GM21381 (cell line): ENCODE results near the gene ZNF335.
"Not testable (repeated sequence)": the region's sequence is repeated elsewhere in the genome, so short reads cannot be mapped to it uniquely, and the experiment has no call there.

ENCODE experiments used
- ATAC-seq: cut with Tn5 transposase; IDR thresholded peaks from one replicate; pipeline ENCODE4 v1.9.1; 2021; ENCODE audit warnings: mild to moderate bottlenecking, moderate library complexity; ENCODE audit not compliant: unreplicated experiment

The ZNF335 gene

DNA sequence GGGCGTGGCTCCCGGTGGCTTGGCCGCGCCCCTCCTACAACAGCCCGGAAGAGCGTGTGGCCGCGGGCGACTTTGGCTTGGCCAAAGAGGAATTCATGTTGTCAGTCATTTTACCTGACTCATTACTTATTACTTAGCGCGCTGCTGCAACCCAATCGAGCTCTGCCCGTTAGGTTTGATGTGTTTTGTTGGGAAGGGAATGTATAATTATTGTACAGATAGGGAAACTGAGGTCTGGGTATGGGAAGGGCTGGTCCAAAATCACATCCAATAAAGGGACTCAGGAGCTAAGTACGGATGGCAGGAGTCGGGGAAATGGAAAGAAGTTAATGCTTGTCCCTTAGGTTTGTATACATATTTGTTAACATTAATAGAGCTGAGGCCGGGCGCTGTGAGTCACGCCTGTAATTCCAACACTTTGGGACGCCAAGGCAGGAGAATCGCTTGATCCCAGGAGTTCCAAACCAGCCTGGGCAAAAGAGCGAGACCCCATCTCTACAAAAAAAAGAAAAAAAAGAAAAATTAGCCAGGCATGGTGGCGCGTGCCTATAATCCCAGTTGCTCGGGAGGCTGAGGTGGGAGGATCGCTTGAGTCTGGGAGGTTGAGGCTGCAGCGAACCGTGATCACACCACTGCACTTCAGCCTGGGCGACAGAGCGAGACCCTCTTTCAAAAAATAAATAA is 639 bp upstream of the ZNF335 start:
- ATAC-seq = no peak

DNA sequence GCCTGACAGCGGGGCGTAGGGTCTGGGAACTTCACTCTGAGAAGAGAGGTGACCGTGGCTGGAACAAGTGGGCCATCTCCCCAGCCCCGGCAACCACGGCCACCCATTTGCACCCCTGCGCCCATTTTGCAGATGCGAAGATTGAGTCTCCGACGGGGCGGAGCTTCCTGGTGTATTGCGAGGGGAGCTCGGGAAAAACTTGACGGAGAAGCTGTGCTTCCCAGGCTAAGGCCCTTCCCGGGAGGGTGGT is 653 bp downstream of the ZNF335 start:
- peak; percentile 22 for ATAC-seq

DNA sequence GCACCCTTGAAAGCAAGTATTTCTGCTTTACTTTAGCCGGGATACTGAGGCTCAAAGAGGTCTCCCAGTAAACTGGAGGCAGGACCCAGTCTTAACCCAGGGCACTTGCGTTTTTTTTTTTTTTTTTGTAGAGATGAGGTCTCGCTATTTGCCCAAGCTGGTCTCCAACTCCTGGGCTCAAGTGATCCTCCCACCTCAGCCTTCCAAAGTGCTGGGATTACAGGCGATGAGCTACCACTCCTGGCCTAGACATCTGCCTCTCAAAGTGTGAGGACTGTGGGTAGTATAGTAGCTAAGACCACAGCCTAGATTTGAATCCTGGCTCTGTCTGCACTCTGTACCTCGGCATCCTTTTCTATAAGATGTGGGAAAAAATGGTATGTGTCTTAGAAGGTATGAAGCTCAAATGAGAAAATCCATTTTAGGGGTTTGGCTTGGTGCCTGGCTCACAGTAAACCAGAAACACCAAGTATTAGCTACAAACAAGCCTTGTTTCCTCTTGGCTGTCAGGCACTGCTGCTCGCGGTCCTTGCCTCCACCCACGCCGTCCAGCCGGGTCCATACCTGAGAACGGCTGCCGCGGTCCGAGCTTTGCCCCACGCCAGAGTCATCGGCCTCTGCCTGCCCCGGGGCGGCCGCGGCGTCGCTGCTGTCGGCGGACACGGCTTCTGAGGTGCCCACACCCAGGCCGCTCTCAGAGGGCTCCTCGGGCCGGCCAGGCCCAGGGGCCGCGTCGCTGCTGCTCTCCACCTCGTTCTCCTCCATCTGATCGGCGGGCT is 1.2 kb downstream of the ZNF335 start:
- peak; percentile 9 for ATAC-seq

DNA sequence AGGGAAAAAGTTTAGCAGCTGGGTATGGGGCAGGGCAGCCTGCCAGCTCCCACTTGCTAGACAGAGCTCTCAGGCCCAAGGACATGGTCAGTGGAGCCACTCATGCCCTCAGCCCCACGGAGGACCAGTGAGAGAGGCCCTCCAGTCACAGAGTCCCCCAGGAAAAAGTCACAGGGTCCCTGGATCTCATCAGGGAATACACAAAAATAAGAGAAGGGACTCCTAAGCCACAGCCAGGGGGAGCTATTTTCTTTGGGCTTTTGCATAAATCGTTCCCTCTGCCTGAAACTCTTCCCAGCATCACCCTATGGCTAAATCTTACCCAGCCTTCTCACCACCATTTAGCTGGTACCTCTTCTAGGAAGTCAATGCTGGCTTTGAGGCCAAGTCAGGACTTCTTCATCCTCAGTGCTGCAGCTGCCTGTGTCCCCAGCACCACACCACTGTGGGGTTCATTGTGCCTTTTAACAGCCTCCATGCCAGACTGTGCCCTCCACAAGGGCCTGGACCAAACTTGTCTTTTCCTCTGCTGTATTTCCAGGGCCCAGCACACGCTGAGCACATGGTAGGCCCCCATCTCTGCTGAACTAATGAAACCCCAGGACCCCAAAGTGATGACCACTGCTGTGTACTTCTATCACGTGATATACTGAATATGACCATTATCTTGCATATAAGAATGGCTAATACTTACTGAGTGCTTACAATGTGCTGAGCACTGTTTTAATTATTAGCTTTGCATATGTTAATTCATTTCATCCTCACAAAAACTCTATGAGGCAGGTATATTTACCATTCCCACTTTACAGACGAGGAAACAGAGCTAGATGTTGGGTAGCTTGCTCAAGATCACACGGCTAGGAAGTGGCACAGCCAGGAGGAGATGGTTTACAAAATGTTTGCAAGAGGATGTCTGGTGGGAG is 2.0 kb downstream of the ZNF335 start:
- no peak for ATAC-seq

DNA sequence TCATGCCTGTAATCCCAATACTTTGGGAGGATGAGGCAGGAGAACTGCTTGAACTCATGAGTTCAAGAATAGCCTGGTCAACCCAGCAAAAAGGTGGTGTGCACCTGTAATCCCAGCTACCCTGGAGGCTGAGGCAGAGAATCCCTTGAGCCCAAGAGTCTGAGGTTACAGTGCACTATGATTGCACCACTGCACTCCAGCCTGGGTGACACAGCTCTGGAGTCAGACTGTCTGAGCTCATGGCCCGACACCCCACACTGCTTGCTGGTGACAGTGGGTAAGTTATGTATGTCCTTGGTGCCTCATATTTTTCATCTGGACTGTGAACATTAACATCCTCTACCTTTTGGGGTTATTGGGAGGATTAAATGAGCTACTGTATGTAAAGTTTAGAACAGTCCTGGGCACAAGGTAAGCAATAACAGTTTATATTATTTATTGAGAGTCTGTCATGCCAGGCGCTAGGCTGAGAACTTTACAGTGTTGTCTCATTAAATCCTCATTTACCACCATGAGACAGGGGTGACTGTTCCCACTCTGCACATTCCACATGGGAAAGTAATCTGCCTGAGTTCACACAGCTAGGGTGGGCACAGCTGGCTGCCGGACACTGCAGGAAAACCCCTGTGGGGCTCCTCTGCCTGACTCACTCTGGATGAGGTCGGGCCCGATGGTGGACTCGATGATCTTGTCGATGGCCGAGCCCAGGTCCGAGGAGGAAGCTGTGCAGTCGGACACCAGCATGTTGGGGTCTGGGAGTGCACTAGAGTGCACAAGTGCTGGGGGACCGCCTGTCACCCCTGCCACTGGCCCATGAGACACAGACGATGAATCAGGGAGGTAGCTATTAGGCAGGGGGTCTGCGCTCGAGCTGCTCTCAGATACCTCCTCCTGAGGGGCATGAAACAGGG is 2.9 kb downstream of the ZNF335 start:
- ATAC-seq = no peak

DNA sequence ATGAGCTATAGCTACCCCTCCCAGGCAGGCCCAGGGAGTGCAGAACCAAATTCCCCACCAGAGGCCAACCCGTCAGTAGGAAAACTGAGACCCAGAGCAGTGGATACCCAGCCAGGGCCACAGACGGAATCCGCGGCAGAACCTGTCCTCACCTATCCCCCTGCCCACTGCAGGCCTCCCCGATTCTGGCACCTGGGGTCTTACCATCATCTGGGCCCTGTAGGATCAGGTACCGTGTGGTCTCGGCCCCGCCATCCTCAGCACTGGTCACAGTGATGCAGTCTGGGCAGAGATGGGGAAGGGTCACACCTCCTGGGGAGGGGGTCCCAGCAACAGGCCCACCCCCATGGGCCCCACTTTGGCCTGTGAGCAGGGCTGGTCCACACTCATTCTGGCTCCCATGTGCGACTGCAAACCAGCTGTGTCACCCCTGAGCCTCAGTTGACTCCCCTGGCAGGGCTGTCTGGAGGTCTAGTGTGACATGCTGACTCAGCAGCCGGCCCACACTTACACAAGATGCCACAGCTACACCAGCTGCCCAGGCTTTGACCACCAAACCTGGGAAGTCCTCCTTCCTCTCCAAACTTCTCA is 3.8 kb downstream of the ZNF335 start:
- ATAC-seq = no peak

DNA sequence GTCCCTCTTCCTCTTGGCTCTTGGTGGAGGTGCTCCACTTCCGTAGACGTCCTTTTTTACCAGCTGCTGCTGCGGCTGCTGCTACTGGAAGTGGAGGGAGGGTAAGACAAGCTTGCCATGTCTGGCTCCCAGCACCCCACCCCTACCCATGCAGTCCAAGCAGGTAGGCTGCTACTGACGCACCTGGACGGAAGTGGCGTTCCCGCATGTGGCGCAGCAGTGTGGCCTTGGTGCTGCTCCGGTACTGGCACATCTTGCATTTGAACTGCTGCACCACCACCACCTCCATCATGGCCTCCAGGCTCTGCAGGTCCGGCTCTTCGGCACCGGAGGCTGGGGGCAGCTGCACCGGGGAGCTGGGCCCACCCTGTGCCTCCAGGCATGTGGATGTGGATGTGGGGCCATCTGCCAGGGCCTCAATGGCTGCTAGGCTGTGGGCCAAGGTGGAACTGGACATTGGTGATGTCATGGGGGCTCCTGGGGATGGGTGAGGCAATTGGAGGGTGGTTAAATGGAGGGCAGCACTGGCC is 4.4 kb downstream of the ZNF335 start:
- no peak for ATAC-seq

DNA sequence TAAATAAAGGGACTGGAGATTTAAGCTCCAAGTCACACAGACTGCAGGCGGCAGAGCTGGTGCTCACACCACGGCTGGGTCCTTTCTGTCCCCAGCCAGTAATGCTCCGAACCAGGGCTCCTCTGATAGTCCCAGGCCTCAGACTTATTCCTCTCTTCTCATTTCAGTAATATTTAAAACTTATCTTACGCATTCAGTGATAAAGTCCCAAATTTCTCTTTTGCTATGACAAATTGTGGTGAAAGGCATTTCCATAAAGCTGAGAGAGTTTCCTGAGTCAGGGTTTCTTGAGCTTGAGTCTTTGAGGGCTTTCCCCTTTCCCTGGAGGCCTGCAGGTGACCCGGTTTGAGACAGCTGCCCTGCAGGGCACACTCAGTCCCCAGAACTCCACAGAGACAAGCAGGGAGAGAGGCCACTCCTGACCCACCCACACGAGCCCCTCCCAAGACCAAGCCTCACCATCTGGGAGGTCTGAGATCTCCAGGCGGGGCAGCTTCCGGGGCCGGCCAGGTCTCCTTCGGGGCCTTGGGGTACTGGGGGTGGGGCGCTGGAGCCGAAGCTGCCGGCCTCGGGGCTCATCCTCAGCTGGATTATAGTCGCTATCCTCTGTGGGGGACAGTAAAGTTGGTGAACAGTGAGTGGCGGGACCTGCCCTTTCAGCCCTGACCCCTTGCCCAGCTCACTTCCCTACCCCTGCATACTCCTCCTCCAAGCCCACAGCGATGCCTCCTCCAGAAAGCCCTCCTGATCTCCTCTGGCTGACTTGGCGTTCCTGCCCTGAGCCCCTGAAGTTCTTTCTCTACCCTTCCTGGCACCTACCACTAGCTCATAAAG is 6.6 kb downstream of the ZNF335 start:
- no peak for ATAC-seq

DNA sequence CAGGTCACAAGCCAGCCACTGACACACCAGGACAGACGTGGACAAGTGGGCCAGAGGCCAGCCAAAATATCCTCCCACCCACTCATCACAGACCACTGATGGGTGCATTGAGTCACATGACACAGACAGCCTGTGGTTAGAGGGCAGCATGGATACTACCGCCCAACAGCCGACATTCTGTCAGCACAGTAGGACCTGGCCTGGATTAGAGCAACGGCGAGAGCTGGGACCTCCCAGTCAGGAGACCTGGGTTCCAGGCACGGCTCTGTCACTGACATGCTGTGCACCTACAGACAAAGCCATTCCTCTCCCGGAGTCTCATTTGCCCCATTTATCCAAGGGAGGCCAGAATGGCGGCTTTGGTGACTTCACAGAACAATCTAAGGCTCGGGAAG is 8.0 kb downstream of the ZNF335 start:
- ATAC-seq = no peak

DNA sequence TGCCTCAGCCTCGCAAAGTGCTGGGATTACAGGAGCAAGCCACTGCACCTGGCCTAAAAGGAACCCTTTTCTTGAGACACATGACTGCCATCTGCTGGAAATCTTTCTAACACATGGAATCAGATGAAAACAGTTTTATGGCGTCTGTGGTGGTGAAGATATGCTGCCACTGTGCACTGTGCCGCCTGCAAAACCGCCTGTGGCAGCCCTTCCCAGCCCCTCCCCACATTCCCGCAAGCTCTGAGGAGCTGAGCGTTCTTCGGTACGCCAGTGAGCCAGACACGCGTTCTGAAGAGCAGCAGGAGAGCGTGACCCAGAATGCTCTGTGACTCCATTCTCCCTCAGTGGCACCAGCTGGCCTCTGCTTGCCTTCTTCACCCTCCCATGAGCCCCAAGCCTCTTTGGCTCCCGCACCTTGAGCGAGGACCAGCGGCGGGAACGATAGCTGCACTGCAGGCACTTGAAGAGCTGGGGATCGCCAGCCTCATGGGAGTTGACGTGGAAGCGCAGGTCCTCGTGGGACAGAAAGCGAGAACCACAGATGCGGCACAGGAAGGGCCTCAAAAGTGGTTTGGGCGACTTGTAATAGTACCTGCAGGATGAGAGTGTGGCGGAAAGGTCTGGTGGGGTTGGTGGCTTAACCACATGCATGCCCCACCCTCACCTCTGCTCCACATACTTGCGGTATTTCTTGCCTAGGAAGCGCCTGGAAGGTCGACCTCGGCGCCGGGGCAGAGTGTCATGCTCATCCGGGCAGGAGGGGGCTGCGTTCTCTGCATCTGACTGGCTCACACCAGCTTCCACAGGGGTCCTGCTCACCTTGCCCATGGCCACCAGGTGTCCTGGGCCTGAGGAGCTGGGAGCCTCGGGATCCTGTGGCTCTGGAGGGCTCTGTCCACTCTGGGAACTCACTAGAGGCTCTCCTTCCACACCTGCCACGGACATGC is 8.7 kb downstream of the ZNF335 start:
- ATAC-seq = no peak

DNA sequence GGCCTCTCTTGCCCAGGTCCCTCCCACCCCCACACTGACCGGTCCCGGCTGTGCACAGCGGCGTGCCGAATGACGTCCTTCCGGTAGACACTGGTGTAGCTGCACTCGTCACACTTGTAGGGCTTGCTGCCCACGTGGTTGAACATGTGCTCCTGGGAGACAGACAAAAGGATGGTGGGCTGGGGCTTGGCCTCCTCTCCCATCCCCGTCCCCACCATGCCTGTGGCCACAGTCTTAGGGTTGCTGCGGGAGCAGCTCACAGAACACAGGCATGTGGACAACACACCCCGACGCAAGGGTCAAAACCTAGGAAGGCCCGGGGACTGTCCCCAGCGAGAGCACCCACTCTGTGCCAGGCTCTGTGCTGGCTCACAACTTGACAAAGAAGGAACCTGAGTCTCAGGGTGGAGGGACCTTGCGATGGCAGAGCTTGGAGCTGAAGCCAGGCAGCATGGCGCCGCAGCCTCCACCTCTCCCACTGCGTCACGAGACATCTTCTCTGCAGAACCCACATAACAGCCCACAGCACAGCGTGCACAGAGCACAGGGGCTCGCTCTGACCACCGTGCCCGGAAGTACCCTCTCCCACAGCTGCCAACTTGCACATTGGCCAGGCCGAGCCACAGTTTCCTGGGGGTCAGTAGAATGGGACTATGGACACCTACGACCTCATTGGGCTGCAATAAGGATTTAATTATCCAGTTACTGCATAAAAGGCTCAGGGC is 9.8 kb downstream of the ZNF335 start:
- ATAC-seq = no peak

DNA sequence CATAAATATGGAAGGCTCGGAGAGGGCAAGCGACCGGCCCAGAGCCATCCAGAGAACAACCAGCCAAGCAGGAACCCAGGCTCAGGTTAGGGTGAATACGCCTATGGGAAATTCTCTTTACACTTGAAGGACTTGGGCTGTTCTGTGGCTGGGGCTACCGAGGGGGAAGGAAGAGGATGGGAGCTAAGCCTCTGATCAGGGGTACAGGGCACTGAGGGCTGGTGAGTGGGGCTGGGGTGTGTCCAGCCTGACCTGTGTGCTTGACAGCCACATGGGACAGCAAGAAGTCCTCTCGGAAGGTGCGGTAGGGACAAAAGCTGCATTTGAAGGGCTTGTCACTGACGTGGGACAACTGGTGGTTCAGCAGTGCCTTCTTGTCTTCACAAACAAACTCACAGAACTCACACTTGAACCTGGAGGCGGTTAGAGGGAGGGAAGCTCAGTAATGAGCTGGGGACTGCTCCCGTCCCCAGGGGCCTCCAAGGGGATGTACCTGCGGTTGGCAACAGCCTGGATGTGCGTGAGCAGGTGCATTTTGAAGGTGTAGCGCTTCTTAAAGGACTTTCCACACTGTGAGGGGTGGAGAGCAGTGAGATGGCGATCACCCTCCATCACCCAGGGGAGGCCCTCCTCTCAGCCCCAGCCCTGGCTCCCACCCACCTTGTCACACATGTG is 11.9 kb downstream of the ZNF335 start:
- no peak for ATAC-seq

DNA sequence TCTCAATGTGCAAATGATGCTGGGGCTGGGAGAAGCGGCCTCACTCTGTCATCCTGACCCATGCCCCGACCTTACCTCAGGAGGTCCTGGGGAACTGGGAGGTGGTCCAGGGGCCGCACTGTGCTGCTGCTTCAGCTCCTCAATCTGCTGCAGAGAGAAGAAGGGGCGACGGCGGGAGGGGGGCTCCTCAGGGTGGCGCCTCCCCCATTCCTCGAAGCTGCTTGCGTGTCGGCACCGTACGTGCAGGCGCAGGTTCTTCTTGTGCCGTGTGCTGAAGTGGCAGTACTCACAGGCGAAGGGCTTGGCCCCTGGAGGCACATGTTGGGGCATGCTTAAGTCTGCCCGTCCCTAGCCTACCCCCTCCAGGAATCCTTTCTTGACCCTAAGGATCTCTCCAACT is 12.9 kb downstream of the ZNF335 start:
- ATAC-seq = no peak

DNA sequence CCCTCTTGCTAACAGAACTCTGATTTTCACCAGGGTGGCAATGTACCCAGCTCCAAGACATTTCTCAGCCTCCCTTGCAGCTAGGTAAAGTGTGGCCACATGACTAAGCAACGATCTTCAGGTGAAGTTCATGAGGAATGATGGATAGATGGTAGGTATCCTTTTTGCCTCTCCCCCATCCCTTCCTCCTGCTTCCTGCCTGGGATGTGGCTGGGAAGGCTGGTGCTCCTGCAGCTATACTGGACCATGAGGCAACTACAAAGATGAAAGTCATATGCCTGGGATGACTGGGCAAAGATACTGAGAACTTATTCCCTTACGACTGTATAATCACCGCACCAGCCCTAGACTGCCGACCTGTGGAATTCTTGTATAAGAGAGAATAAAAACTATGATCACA is 13.4 kb downstream of the ZNF335 start:
- ATAC-seq = no peak

DNA sequence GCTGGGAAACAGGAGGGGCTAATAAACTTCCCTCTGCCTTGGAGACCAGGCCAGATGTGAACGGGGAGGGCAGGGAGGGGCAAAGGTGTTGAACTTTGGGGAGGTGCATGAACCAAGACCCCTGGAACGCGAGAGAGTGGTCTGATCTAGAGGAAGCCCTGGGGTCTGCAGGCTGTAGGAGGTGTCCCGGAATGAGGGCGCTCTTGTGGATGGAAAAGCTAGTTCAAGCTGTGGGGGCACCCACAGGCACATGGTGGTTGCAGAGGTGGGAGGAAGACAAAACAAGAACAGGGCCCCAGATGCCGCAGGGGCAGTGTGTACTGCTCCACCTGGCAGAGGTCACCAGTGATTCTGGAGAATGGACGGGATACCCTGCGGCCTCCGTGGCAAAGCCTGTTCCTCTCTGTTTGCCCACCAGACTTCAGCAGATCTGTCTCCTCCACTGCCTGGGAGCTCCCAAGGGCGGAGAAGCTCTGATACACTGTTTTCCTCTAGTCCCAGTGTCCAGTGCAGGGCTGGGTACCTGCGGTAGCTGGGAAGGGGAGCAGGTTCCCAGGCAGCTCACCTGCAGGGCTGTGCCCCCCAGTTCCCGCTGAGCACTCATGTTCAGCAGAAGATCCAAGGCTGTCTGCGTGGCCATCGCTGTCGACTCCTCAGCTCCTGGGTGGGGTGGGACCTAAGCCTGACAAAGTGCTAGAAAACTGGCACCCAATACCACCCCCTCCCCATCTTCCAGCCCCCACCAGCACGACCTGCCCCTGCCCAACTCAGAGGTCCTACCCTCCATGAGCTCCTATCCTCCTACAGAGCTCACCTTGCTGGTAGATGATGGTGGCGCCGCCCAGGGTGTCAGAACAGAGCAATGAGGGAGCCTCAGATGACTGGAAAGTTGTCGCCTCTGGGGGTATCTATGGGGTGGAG is 14.7 kb downstream of the ZNF335 start:
- ATAC-seq = no peak

DNA sequence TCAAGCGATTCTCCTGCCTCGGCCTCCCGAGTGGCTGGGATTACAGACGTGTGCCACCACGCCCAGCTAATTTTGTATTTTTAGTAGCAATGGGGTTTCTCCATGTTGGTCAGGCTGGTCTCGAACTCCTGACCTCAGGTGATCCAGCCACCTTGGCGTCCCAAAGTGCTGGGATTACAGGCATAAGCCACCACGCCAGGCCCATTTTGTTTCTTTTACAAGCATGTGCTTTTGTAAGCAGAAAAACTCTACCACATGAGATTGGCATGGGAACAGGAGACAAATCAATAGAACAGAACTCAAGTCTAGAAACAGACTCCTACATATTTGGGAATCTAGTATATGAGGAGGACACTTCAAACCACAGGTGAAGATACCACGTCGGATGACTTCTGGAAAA is 15.7 kb downstream of the ZNF335 start:
- not testable (repeated sequence) for ATAC-seq
